Common myeloid progenitor, CD34-positive (primary cell): ENCODE results near the gene BCHE. TPM values are rescaled to one million over a fixed set of nuclear protein-coding genes. Genes with fewer than 3 reads are reported as not detected.

Source experiments
- CTCF ChIA-PET: fragments of 350-600 bp; sonication (Branson Sonifier 250); formaldehyde crosslinking; loops from one replicate; lab custom pipeline; 2021; ENCODE audit warnings: antibody characterized with exemption; lab: Charles Lee
- POLR2A ChIA-PET: fragments of 350-600 bp; sonication (Branson Sonifier 250); formaldehyde crosslinking; loops from one replicate; lab custom pipeline; 2021; ENCODE audit warnings: antibody characterized with exemption; lab: Charles Lee
- DNase-seq, 3 donors: peaks; one replicate each; pipeline versions ENCODE4 v3.0.0 to v3.0.0-alpha.2; 2013
- H3K27ac ChIP-seq, 2 experiments: 1 replicate in 1 of 2; 2 replicates in 1 of 2; pipeline ENCODE4 v1.7.0; 2013; ENCODE audit warnings: inconsistent platforms in 2 of 2, low read length in 2 of 2, mild to moderate bottlenecking in 2 of 2, low read depth in 1 of 2, moderate library complexity in 1 of 2; ENCODE audit not compliant: severe bottlenecking in 2 of 2, insufficient read depth in 1 of 2, poor library complexity in 1 of 2
- H3K27me3 ChIP-seq, 5 experiments: replicated peaks in 2 of 5; 1 replicate in 3 of 5; 2 replicates in 2 of 5; pipeline versions ENCODE4 v1.6.1 to v1.7.0; 2013; ENCODE audit warnings: low read length in 4 of 5, mild to moderate bottlenecking in 2 of 5, moderate library complexity in 2 of 5, inconsistent platforms in 1 of 5; ENCODE audit not compliant: insufficient read depth in 5 of 5, control insufficient read depth in 4 of 5
- H3K36me3 ChIP-seq, 4 experiments: 1 replicate in 2 of 4; 2 replicates in 2 of 4; pipeline versions ENCODE4 v1.6.1 to v1.7.0; 2013; ENCODE audit warnings: low read length in 3 of 4, control low read depth in 1 of 4, mild to moderate bottlenecking in 1 of 4; ENCODE audit not compliant: control insufficient read depth in 4 of 4, insufficient read depth in 4 of 4
- H3K4me1 ChIP-seq, 4 experiments: 1 replicate in 3 of 4; 2 replicates in 1 of 4; pipeline versions ENCODE4 v1.6.1 to v1.7.1; 2013; ENCODE audit warnings: low read length in 3 of 4, mild to moderate bottlenecking in 3 of 4, control low read depth in 1 of 4, inconsistent platforms in 1 of 4, moderate library complexity in 1 of 4; ENCODE audit not compliant: control insufficient read depth in 4 of 4, insufficient read depth in 4 of 4; ENCODE audit errors: control extremely low read depth in 1 of 4
- H3K4me3 ChIP-seq, 7 experiments: 1 replicate in 4 of 7; 2 replicates in 3 of 7; pipeline versions ENCODE4 v1.5.1 to v1.7.0; 2013; ENCODE audit warnings: mild to moderate bottlenecking in 7 of 7, low read length in 6 of 7, moderate library complexity in 6 of 7, inconsistent platforms in 2 of 7, low read depth in 2 of 7, control low read depth in 1 of 7; ENCODE audit not compliant: insufficient read depth in 4 of 7, control insufficient read depth in 1 of 7; ENCODE audit errors: extremely low read depth in 1 of 7
- H3K9me3 ChIP-seq, 5 experiments: 1 replicate in 4 of 5; 2 replicates in 1 of 5; pipeline versions ENCODE4 v1.6.1 to v1.7.1; 2013; ENCODE audit warnings: low read length in 4 of 5, mild to moderate bottlenecking in 2 of 5, inconsistent platforms in 1 of 5, low read depth in 1 of 5, moderate library complexity in 1 of 5; ENCODE audit not compliant: control insufficient read depth in 4 of 5, insufficient read depth in 2 of 5; ENCODE audit errors: control extremely low read depth in 1 of 5
- WGBS: methylation state at CpG from one replicate; pipeline ENCODE4 v1.1.5; 2013; ENCODE audit not compliant: insufficient coverage; 5-methylcytosine and 5-hydroxymethylcytosine counted together
- polyA plus RNA-seq: library from polyadenylated mRNA; unstranded; fragments of 120-200 nt; gene quantifications from one replicate; pipeline ENCODE4 v1.2.1, GENCODE V29; 2013

Gene BCHE
- 0.07 TPM for polyA plus RNA-seq

GRCh38 chr3:165837058-165837525 is at the start of gene BCHE:
TSS of gene BCHE (minus strand) at chr3:165837423. CDS start at chr3:165831033, 6,390 bp downstream.
- no peak within 1 kb of the TSS for H3K27ac ChIP-seq
- 32% methylated on average over 4 of the region's 6 CpGs for WGBS
- no peak within 1 kb of the TSS for H3K4me3 ChIP-seq
- H3K36me3 ChIP-seq: no peaks in the 10 kb centered on the region
- DNase-seq: peak in 2 of 3 donors; percentile 6 to 47
- CTCF ChIA-PET: interaction anchor here (1.5 kb wide), 1 partner anchor 19 kb away, joined by 5 read pairs; no protein-coding TSS in a partner anchor
- peaks cover 0 to 4% (median 0%) of the 10 kb centered on the region in 4 experiments for H3K4me1 ChIP-seq
- POLR2A ChIA-PET: no interaction called here
- H3K27me3 ChIP-seq: no peaks in the 10 kb centered on the region
- no peaks in the 10 kb centered on the region for H3K9me3 ChIP-seq

- ChIA-PET POLR2A (no interaction called here), CTCF (interaction anchor here (1.9 kb wide), 1 partner anchor 10 kb away, joined by 7 read pairs; no protein-coding TSS in a partner anchor)
- Histone ChIP-seq H3K9me3 (no peaks in the 10 kb centered on the region), H3K36me3 (no peaks in the 10 kb centered on the region), H3K4me1 (no peaks in the 10 kb centered on the region), H3K27me3 (no peaks in the 10 kb centered on the region), H3K27ac (no peak overlapping the region), H3K4me3 (no peak overlapping the region)
- 83% methylated on average over 1 of the region's 5 CpGs for WGBS
- no peak for DNase-seq
Measured at GRCh38 chr3:165885558-165886270, 48.5 kb upstream of the BCHE start.

DNA sequence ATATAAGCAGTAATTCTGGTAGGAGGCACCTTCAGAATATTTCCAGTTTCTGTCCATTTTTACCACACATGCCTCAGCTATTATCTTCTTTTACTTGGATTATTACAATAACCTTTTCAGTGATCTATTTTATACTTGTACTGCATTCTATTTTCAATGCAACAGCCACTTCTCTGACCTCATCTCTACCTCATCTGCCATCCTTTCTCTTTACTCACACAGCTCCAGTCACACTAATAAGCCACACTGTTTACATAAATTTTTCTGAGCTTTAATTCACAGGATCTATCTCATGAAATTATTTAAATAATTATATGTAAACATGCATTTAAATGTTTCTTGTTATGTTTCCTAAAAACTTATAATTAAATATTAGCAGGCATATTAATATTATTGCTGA is 47.3 kb upstream of the BCHE start:
- Histone ChIP-seq H3K4me3 (no peak overlapping the region), H3K4me1 (no peaks in the 10 kb centered on the region), H3K9me3 (no peaks in the 10 kb centered on the region), H3K27me3 (no peaks in the 10 kb centered on the region), H3K27ac (no peak overlapping the region), H3K36me3 (no peaks in the 10 kb centered on the region)
- CTCF ChIA-PET: interaction anchor here (1.4 to 1.9 kb wide), 2 partner anchors 11 to 25 kb away, joined by 3 to 7 read pairs; no protein-coding TSS in a partner anchor
- POLR2A ChIA-PET: no interaction called here
- DNase-seq: no peak

DNA sequence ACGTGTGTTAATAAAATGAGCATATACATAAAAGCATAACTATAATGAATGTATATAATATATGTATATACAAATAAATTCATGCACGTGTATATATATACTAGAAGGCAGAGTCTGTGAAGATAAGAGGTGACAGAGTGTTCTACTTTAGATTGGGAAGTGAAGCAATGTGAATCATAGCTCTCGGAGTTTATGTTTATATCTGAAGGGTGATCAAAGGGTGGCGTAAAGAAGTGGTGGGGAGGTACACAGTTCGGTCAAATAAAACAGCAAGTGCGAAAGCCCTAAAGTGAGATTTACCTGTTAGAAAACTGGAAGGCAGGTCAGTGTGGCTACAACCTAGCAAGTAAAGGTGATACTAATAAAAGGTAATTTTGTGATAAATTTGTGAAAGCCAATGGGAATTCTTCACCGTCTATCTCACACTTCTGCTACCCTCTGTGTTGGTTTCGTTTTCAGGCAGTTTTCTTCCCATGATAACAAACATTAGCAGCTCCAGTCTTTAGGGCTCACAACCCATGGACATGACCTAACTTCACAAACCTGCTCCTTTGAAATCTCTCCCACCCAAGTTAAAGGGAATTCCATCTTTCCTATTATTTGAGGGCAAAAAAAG is 46.7 kb upstream of the BCHE start:
- H3K27ac ChIP-seq: no peak overlapping the region
- H3K4me3 ChIP-seq: peak overlapping the region in 3 of 7 experiments; percentile 30 to 68 (median 42)
- H3K4me1 ChIP-seq: no peaks in the 10 kb centered on the region
- WGBS: 86% methylated on average over 5 of the region's 8 CpGs
- CTCF ChIA-PET: interaction anchor here (1.4 kb wide), 1 partner anchor 25 kb away, joined by 3 read pairs; no protein-coding TSS in a partner anchor
- no peaks in the 10 kb centered on the region for H3K36me3 ChIP-seq
- peak in 2 of 3 donors; percentile 2 to 6 for DNase-seq
- no peaks in the 10 kb centered on the region for H3K9me3 ChIP-seq
- H3K27me3 ChIP-seq: no peaks in the 10 kb centered on the region
- POLR2A ChIA-PET: no interaction called here

GRCh38 chr3:165883117-165883516 is 45.9 kb upstream of the BCHE start:
- Histone ChIP-seq H3K27me3 (no peaks in the 10 kb centered on the region), H3K9me3 (no peaks in the 10 kb centered on the region), H3K27ac (no peak overlapping the region), H3K36me3 (no peaks in the 10 kb centered on the region), H3K4me1 (no peaks in the 10 kb centered on the region), H3K4me3 (no peak overlapping the region)
- no CpG with 5 or more reads among the region's 2 CpGs for WGBS
- DNase-seq: no peak
- CTCF ChIA-PET: no interaction called here
- POLR2A ChIA-PET: no interaction called here

GRCh38 chr3:165875644-165876043 is 38.4 kb upstream of the BCHE start:
- Histone ChIP-seq H3K27me3 (no peaks in the 10 kb centered on the region), H3K4me3 (no peak overlapping the region), H3K36me3 (no peaks in the 10 kb centered on the region), H3K9me3 (no peaks in the 10 kb centered on the region), H3K27ac (no peak overlapping the region), H3K4me1 (no peaks in the 10 kb centered on the region)
- ChIA-PET CTCF (interaction anchor here (0.7 to 1.4 kb wide), 2 partner anchors 19 to 153 kb away, joined by 3 read pairs; no protein-coding TSS in a partner anchor), POLR2A (no interaction called here)
- 92% methylated on average over 2 of the region's 6 CpGs for WGBS
- no peak for DNase-seq
